HepG2 (cell line): ENCODE data around the gene METTL16. TPM values are rescaled to one million over a fixed set of nuclear protein-coding genes. Genes with fewer than 3 reads are reported as not detected.

Experiments
- ATAC-seq: fragments of 200-7000 bp; cut with Tn5 transposase; 3 replicates; pipeline ENCODE4 v1.9.1; 2020; ENCODE audit warnings: mild to moderate bottlenecking, moderate library complexity
- BruUV-seq: library from RNA; stranded (reverse); fragments of 400-500 nt; replicated peaks from 2 replicates; lab custom pipeline; 2021; lab: Mats Ljungman, UMichigan
- CTCF ChIA-PET: fragments of 300-600 bp; formaldehyde crosslinking; extraction: SDS; loops from one replicate; lab custom pipeline; 2021; ENCODE audit warnings: low total read pairs, inconsistent platforms, low intra/inter-chr PET ratio; lab: Yijun Ruan, JAX
- POLR2A ChIA-PET: fragments of 350-600 bp; sonication (Branson Sonifier 250); formaldehyde crosslinking; loops from one replicate; lab custom pipeline; 2020; ENCODE audit warnings: antibody characterized with exemption, inconsistent platforms; lab: Yijun Ruan, JAX
- DNase-seq: peaks from one replicate; pipeline ENCODE4 v3.0.0-alpha.2; 2015; ENCODE audit warnings: low spot score
- FAIRE-seq: peaks from 3 replicates; lab custom pipeline; 2011; peaks lifted over from hg19 to GRCh38; lab: Jason Lieb, UNC
- H2AFZ ChIP-seq: one replicate; pipeline ENCODE4 v1.6.1; 2011; ENCODE audit warnings: low read length, inconsistent platforms
- H3K27ac ChIP-seq: fragments of 300-600 bp; 3 replicates; pipeline ENCODE4 v1.8.0; 2011; ENCODE audit warnings: mixed run types, mild to moderate bottlenecking, mixed read lengths, low read length, inconsistent platforms; ENCODE audit not compliant: insufficient read depth; ENCODE audit errors: extremely low read length
- H3K27me3 ChIP-seq, 2 experiments: fragments of 200-600 bp in 1 of 2; 2 replicates in 1 of 2; 3 replicates in 1 of 2; pipeline versions ENCODE4 v1.6.0 to v1.8.0; 2011; ENCODE audit warnings: low read length in 2 of 2, mild to moderate bottlenecking in 2 of 2, moderate library complexity in 2 of 2, inconsistent platforms in 1 of 2; ENCODE audit not compliant: insufficient read depth in 2 of 2, control insufficient read depth in 1 of 2
- H3K36me3 ChIP-seq, 2 experiments: fragments of 200-600 bp in 1 of 2; replicated peaks in 1 of 2; 2 replicates in 1 of 2; 3 replicates in 1 of 2; pipeline versions ENCODE4 v1.5.1 to v1.8.0; 2011; ENCODE audit warnings: low read length in 2 of 2, inconsistent platforms in 1 of 2; ENCODE audit not compliant: insufficient read depth in 2 of 2, control insufficient read depth in 1 of 2
- H3K4me1 ChIP-seq: 2 replicates; pipeline ENCODE4 v1.5.1; 2012; ENCODE audit warnings: low read length, inconsistent platforms; ENCODE audit not compliant: insufficient read depth
- H3K4me2 ChIP-seq: 2 replicates; pipeline ENCODE4 v1.6.0; 2011; ENCODE audit warnings: low read depth, low read length, inconsistent platforms
- H3K4me3 ChIP-seq, 3 experiments: fragments of 200-600 bp in 1 of 3; sonication (generic), shearing (Covaris generic) in 1 of 3; replicated peaks in 1 of 3; 2 replicates each; pipeline ENCODE4 v1.5.1; 2011 to 2016; ENCODE audit warnings: low read length in 3 of 3, inconsistent platforms in 2 of 3, low read depth in 2 of 3, mild to moderate bottlenecking in 2 of 3, control low read depth in 1 of 3, mixed read lengths in 1 of 3; ENCODE audit not compliant: insufficient read depth in 1 of 3
- H3K79me2 ChIP-seq: one replicate; pipeline ENCODE4 v1.6.1; 2011; ENCODE audit warnings: low read length, inconsistent platforms; ENCODE audit not compliant: insufficient read depth
- H3K9ac ChIP-seq: 2 replicates; pipeline ENCODE4 v1.6.0; 2011; ENCODE audit warnings: mild to moderate bottlenecking, low read depth, low read length, inconsistent platforms; ENCODE audit not compliant: insufficient read depth
- H3K9me3 ChIP-seq: 2 replicates; pipeline ENCODE4 v1.5.1; 2012; ENCODE audit warnings: mild to moderate bottlenecking, low read length
- H4K20me1 ChIP-seq: 2 replicates; pipeline ENCODE4 v1.6.0; 2011; ENCODE audit warnings: inconsistent platforms, mild to moderate bottlenecking, low read length, moderate library complexity; ENCODE audit not compliant: insufficient read depth
- CC2D1A ChIP-seq: sonication (generic); formaldehyde crosslinking; IDR thresholded peaks from 2 replicates; pipeline ENCODE4 v1.8.1; 2023; ENCODE audit warnings: mild to moderate bottlenecking, missing genetic modification reagents
- DBP ChIP-seq: sonication (generic); formaldehyde crosslinking; IDR thresholded peaks from 2 replicates; pipeline ENCODE4 v1.4.0; 2020; ENCODE audit warnings: missing genetic modification reagents; ENCODE audit errors: not compliant biosample characterization
- DNMT3B ChIP-seq: conservative IDR thresholded peaks from 2 replicates; pipeline ENCODE4 v1.6.1; 2016; ENCODE audit warnings: missing biosample characterization, control low read depth
- DPF2 ChIP-seq: sonication (generic); formaldehyde crosslinking; IDR thresholded peaks from 2 replicates; pipeline ENCODE4 v1.4.0; 2020; ENCODE audit warnings: mild to moderate bottlenecking, low read depth, missing genetic modification reagents, borderline replicate concordance
- GFI1 ChIP-seq: sonication (generic); formaldehyde crosslinking; IDR thresholded peaks from 2 replicates; pipeline ENCODE4 v1.5.0; 2020; ENCODE audit warnings: missing genetic modification reagents, mild to moderate bottlenecking, borderline replicate concordance
- MXD1 ChIP-seq: sonication (generic); formaldehyde crosslinking; IDR thresholded peaks from 2 replicates; pipeline ENCODE4 v1.4.0; 2020; ENCODE audit warnings: mild to moderate bottlenecking, missing genetic modification reagents
- NAIF1 ChIP-seq: sonication (generic); formaldehyde crosslinking; IDR thresholded peaks from 2 replicates; pipeline ENCODE4 v1.5.0; 2020; ENCODE audit warnings: mild to moderate bottlenecking, missing genetic modification reagents, borderline replicate concordance
- NKX3-1 ChIP-seq: sonication (generic); formaldehyde crosslinking; IDR thresholded peaks from 2 replicates; pipeline ENCODE4 v1.5.0; 2020; ENCODE audit warnings: missing genetic modification reagents
- RBM39 ChIP-seq: fragments of 200-400 bp; formaldehyde crosslinking; IDR thresholded peaks from one replicate; pipeline ENCODE4 v1.6.1; 2018; ENCODE audit warnings: antibody characterized with exemption, mild to moderate bottlenecking, low read depth, low read length; ENCODE audit not compliant: poor library complexity, severe bottlenecking
- SRF ChIP-seq: IDR thresholded peaks from 2 replicates; pipeline ENCODE4 v1.6.1; 2011; ENCODE audit warnings: mild to moderate bottlenecking, low read depth, low read length, moderate library complexity
- YEATS4 ChIP-seq: sonication (generic); formaldehyde crosslinking; IDR thresholded peaks from 2 replicates; pipeline ENCODE4 v1.4.0; 2020; ENCODE audit warnings: missing genetic modification reagents, borderline replicate concordance
- ZBTB1 ChIP-seq: sonication (generic); formaldehyde crosslinking; IDR thresholded peaks from 2 replicates; pipeline ENCODE4 v1.4.0; 2020; ENCODE audit warnings: missing genetic modification reagents, borderline replicate concordance
- ZBTB2 ChIP-seq: sonication (generic); formaldehyde crosslinking; IDR thresholded peaks from 2 replicates; pipeline ENCODE4 v1.8.0; 2022; ENCODE audit warnings: low read depth, missing genetic modification reagents
- ZFX ChIP-seq: sonication (generic); formaldehyde crosslinking; IDR thresholded peaks from 2 replicates; pipeline ENCODE4 v1.4.0; 2020; ENCODE audit warnings: mild to moderate bottlenecking, low read depth, missing genetic modification reagents, moderate library complexity
- ZNF180 ChIP-seq: sonication (generic); formaldehyde crosslinking; IDR thresholded peaks from 2 replicates; pipeline ENCODE4 v1.4.0; 2020; ENCODE audit warnings: low read depth, missing genetic modification reagents, borderline replicate concordance
- ZNF260 ChIP-seq: sonication (generic); formaldehyde crosslinking; IDR thresholded peaks from 2 replicates; pipeline ENCODE4 v1.4.0; 2020; ENCODE audit warnings: missing genetic modification reagents, low read depth, mild to moderate bottlenecking, borderline replicate concordance
- ZNF556 ChIP-seq: sonication (generic); formaldehyde crosslinking; IDR thresholded peaks from 2 replicates; pipeline ENCODE4 v1.4.0; 2020; ENCODE audit warnings: mild to moderate bottlenecking, missing genetic modification reagents, borderline replicate concordance
- ZNF558 ChIP-seq: sonication (generic); formaldehyde crosslinking; IDR thresholded peaks from 2 replicates; pipeline ENCODE4 v1.9.0; 2022; ENCODE audit warnings: mild to moderate bottlenecking, missing genetic modification reagents, borderline replicate concordance
- ZNF800 ChIP-seq: sonication (generic); formaldehyde crosslinking; IDR thresholded peaks from 2 replicates; pipeline ENCODE4 v1.4.0; 2020; ENCODE audit warnings: missing genetic modification reagents
- WGBS: methylation state at CpG from one replicate; pipeline ENCODE4 v1.1.6; 2017; ENCODE audit warnings: low lambda C conversion rate; 5-methylcytosine and 5-hydroxymethylcytosine counted together
- in situ Hi-C: cut with HindIII; loops from 2 replicates; pipeline ENCODE4 v1.10.0; 2017; ENCODE audit warnings: low pct_unique_long_range_greater_than_20kb; ENCODE audit not compliant: extremely low pct_ligation_motif_present
- intact Hi-C: fragments of 100-400 bp; cut with micrococcal nuclease; formaldehyde crosslinking; loops from one replicate; pipeline ENCODE4 v1.10.0; 2022; ENCODE audit not compliant: unreplicated experiment
- polyA plus RNA-seq, 8 experiments: library from polyadenylated mRNA; depleted of rRNA in 3 of 8; stranded (reverse) in 7 of 8; unstranded in 1 of 8; fragments of >200 nt; fragmentation: Illumina TruSeq in 4 of 8; extraction: Trizol in 4 of 8; gene quantifications; 2 replicates each; pipeline versions ENCODE4 v1.2.1 to v1.2.3, GENCODE V29; 2011 to 2016; ENCODE audit warnings: low read depth in 4 of 8, missing spikeins in 1 of 8, mixed read lengths in 1 of 8; ENCODE audit not compliant: insufficient read depth in 1 of 8
- total RNA-seq, 5 experiments: library from RNA; depleted of rRNA; stranded (reverse); fragments of >200 nt; fragmentation: Illumina TruSeq; extraction: Trizol; gene quantifications; 2 replicates each; pipeline ENCODE4 v1.2.3, GENCODE V29; 2016; ENCODE audit warnings: low read depth in 1 of 5

METTL16 gene
- total and polyA plus RNA-seq, 2 of the 13 experiments (the other 11 are each of a cell fraction or from before 2014, with no cell fraction given) = 11.6 to 18.5 TPM

- TF ChIP-seq GFI1 (CRISPR knock-in tag) = no peak
- no peak for TF ChIP-seq ZBTB2 (CRISPR knock-in tag)
- TF ChIP-seq NKX3-1 (CRISPR knock-in tag) = no peak
- TF ChIP-seq ZNF180 (CRISPR knock-in tag) = no peak
- no peak for TF ChIP-seq NAIF1 (CRISPR knock-in tag)
These were observed 75.8 kb downstream of the METTL16 start (continued) for GRCh38 chr17:2435862-2436261.

- WGBS = 93% methylated on average over 9 of the region's 9 CpGs
- peaks cover 20 to 54% of the 10 kb centered on the region in 2 experiments for H3K36me3 ChIP-seq
- no peak overlapping the region for H3K27ac ChIP-seq
- ChIA-PET CTCF (no interaction called here), POLR2A (no interaction called here)
- H3K4me2 ChIP-seq = no peak overlapping the region
- H3K27me3 ChIP-seq = no peaks in the 10 kb centered on the region
- H3K79me2 ChIP-seq = no peaks in the 10 kb centered on the region
- no peaks in the 10 kb centered on the region for H4K20me1 ChIP-seq
- no peak overlapping the region for H2AFZ ChIP-seq
- in situ Hi-C loops (no loop called here), intact Hi-C loops (no loop called here)
- H3K9ac ChIP-seq = no peak overlapping the region
- BruUV-seq = no TSS peak
- no peak overlapping the region for H3K4me3 ChIP-seq
- no peaks in the 10 kb centered on the region for H3K9me3 ChIP-seq
- ATAC-seq = no peak
- no peak for FAIRE-seq
- no peak for DNase-seq
- H3K4me1 ChIP-seq = no peaks in the 10 kb centered on the region
- no peak for TF ChIP-seq CC2D1A (CRISPR knock-in tag)
- no peak for TF ChIP-seq DPF2 (CRISPR knock-in tag)
- TF ChIP-seq ZNF556 = no peak
- no peak for TF ChIP-seq YEATS4 (CRISPR knock-in tag)
- no peak for TF ChIP-seq SRF
- no peak for TF ChIP-seq DNMT3B (CRISPR knock-in tag)
- TF ChIP-seq MXD1 (CRISPR knock-in tag) = no peak
- no peak for TF ChIP-seq RBM39
- TF ChIP-seq DBP (CRISPR knock-in tag) = no peak
- no peak for TF ChIP-seq ZNF800 (CRISPR knock-in tag)
- no peak for TF ChIP-seq ZNF260 (CRISPR knock-in tag)
- no peak for TF ChIP-seq ZFX (CRISPR knock-in tag)
- no peak for TF ChIP-seq ZBTB1 (CRISPR knock-in tag)
- no peak for TF ChIP-seq ZNF558
These were observed 76.4 kb downstream of the METTL16 start for GRCh38 chr17:2435181-2435741.
